HEK293 (cell line): ENCODE results near the gene ZKSCAN1.

ENCODE experiments used
- HIC1 ChIP-seq: fragments of 450-650 bp; formaldehyde crosslinking; IDR thresholded peaks from 2 replicates; pipeline ENCODE4 v1.5.1; 2016; ENCODE audit warnings: missing biosample characterization, missing genetic modification characterization
- PBX3 ChIP-seq: sonication (generic); formaldehyde crosslinking; IDR thresholded peaks from 2 replicates; pipeline ENCODE4 v1.8.1; 2022; ENCODE audit warnings: mild to moderate bottlenecking, moderate library complexity, missing genetic modification reagents
- PRDM4 ChIP-seq: fragments of 450-650 bp; formaldehyde crosslinking; IDR thresholded peaks from 2 replicates; pipeline ENCODE4 v1.5.1; 2017; ENCODE audit warnings: missing biosample characterization, missing genetic modification characterization
- PRDM6 ChIP-seq: fragments of 450-650 bp; formaldehyde crosslinking; IDR thresholded peaks from 2 replicates; pipeline ENCODE4 v1.5.1; 2017; ENCODE audit warnings: missing biosample characterization, missing genetic modification characterization
- SETDB1 ChIP-seq: IDR thresholded peaks from one replicate; pipeline ENCODE4 v1.6.1; 2017; ENCODE audit warnings: mild to moderate bottlenecking, low read length, moderate library complexity, mixed read lengths; ENCODE audit not compliant: insufficient read length
- TCF7L2 ChIP-seq: IDR thresholded peaks from 2 replicates; pipeline ENCODE4 v1.6.1; 2011; ENCODE audit warnings: low read depth, mild to moderate bottlenecking, inconsistent platforms, low read length, moderate library complexity, borderline replicate concordance
- ZBTB44 ChIP-seq: fragments of 450-650 bp; IDR thresholded peaks from 2 replicates; pipeline ENCODE4 v1.5.1; 2018; ENCODE audit warnings: missing biosample characterization, mild to moderate bottlenecking, missing genetic modification characterization
- ZBTB6 ChIP-seq: fragments of 450-650 bp; formaldehyde crosslinking; IDR thresholded peaks from 2 replicates; pipeline ENCODE4 v1.5.1; 2017; ENCODE audit warnings: missing biosample characterization, missing genetic modification characterization
- ZBTB7A ChIP-seq: fragments of 450-650 bp; formaldehyde crosslinking; IDR thresholded peaks from 2 replicates; pipeline ENCODE4 v1.5.1; 2016; ENCODE audit warnings: low read depth, missing biosample characterization, missing genetic modification characterization
- ZFP37 ChIP-seq: fragments of 450-650 bp; formaldehyde crosslinking; IDR thresholded peaks from 2 replicates; pipeline ENCODE4 v1.5.1; 2016; ENCODE audit warnings: missing biosample characterization, missing genetic modification characterization
- ZNF138 ChIP-seq: fragments of 450-650 bp; formaldehyde crosslinking; IDR thresholded peaks from 2 replicates; pipeline ENCODE4 v1.5.1; 2016; ENCODE audit warnings: missing biosample characterization, missing genetic modification characterization, borderline replicate concordance
- ZNF174 ChIP-seq: fragments of 450-650 bp; formaldehyde crosslinking; IDR thresholded peaks from 2 replicates; pipeline ENCODE4 v1.5.0; 2017; ENCODE audit warnings: missing biosample characterization, mild to moderate bottlenecking, missing genetic modification characterization
- ZNF248 ChIP-seq: fragments of 450-650 bp; formaldehyde crosslinking; IDR thresholded peaks from 2 replicates; pipeline ENCODE4 v1.5.1; 2017; ENCODE audit warnings: missing biosample characterization, missing genetic modification characterization
- ZNF26 ChIP-seq: fragments of 450-650 bp; formaldehyde crosslinking; IDR thresholded peaks from 2 replicates; pipeline ENCODE4 v1.5.1; 2016; ENCODE audit warnings: missing biosample characterization, missing genetic modification characterization
- ZNF274 ChIP-seq, 2 experiments: fragments of 200-500 bp in 1 of 2; fragments of 450-650 bp in 1 of 2; sonication (Bioruptor generic) in 1 of 2; formaldehyde crosslinking in 1 of 2; IDR thresholded peaks; 2 replicates each; pipeline versions ENCODE4 v1.5.1 to v1.6.1; 2014 to 2016; ENCODE audit warnings: borderline replicate concordance in 1 of 2, inconsistent platforms in 1 of 2, low read length in 1 of 2, missing biosample characterization in 1 of 2, missing genetic modification characterization in 1 of 2
- ZNF350 ChIP-seq: fragments of 450-650 bp; formaldehyde crosslinking; IDR thresholded peaks from 2 replicates; pipeline ENCODE4 v1.5.0; 2017; ENCODE audit warnings: missing biosample characterization, mild to moderate bottlenecking, missing genetic modification characterization
- ZNF404 ChIP-seq: fragments of 450-650 bp; formaldehyde crosslinking; IDR thresholded peaks from 2 replicates; pipeline ENCODE4 v1.5.1; 2017; ENCODE audit warnings: missing biosample characterization, missing genetic modification characterization
- ZNF416 ChIP-seq: fragments of 450-650 bp; formaldehyde crosslinking; IDR thresholded peaks from 2 replicates; pipeline ENCODE4 v1.5.1; 2016; ENCODE audit warnings: missing biosample characterization, missing genetic modification characterization
- ZNF560 ChIP-seq: fragments of 450-650 bp; formaldehyde crosslinking; IDR thresholded peaks from 2 replicates; pipeline ENCODE4 v1.5.1; 2017; ENCODE audit warnings: missing biosample characterization, missing genetic modification characterization, borderline replicate concordance
- ZNF677 ChIP-seq: fragments of 450-650 bp; IDR thresholded peaks from 2 replicates; pipeline ENCODE4 v1.5.0; 2018; ENCODE audit warnings: missing biosample characterization, mild to moderate bottlenecking, missing genetic modification characterization, moderate library complexity
- ZNF701 ChIP-seq: fragments of 450-650 bp; formaldehyde crosslinking; IDR thresholded peaks from 2 replicates; pipeline ENCODE4 v1.5.1; 2016; ENCODE audit warnings: missing biosample characterization, missing genetic modification characterization
- ZNF707 ChIP-seq: fragments of 450-650 bp; formaldehyde crosslinking; IDR thresholded peaks from 2 replicates; pipeline ENCODE4 v1.5.1; 2016; ENCODE audit warnings: missing biosample characterization, missing genetic modification characterization
- ZNF76 ChIP-seq: fragments of 450-650 bp; formaldehyde crosslinking; IDR thresholded peaks from 2 replicates; pipeline ENCODE4; 2016; ENCODE audit warnings: low read depth, missing biosample characterization, missing genetic modification characterization, borderline replicate concordance
- ZNF768 ChIP-seq: fragments of 450-650 bp; formaldehyde crosslinking; IDR thresholded peaks from 2 replicates; pipeline ENCODE4 v1.5.1; 2018; ENCODE audit warnings: missing biosample characterization, mild to moderate bottlenecking, missing genetic modification characterization
- ZNF830 ChIP-seq: fragments of 450-650 bp; IDR thresholded peaks from 2 replicates; pipeline ENCODE4 v1.5.0; 2018; ENCODE audit warnings: missing biosample characterization, missing genetic modification characterization, low read depth, mild to moderate bottlenecking, moderate library complexity
- ZSCAN4 ChIP-seq: fragments of 450-650 bp; formaldehyde crosslinking; IDR thresholded peaks from 2 replicates; pipeline ENCODE4 v1.5.1; 2017; ENCODE audit warnings: missing biosample characterization, missing genetic modification characterization

The ZKSCAN1 gene

GRCh38 chr7:100081535-100082102 is 66.2 kb downstream of the ZKSCAN1 start, which contains the start of gene ZNF3 (continued):
- TF ChIP-seq ZNF350, result no peak
- TF ChIP-seq ZNF404 (tag by site-specific recombination), result no peak
- TF ChIP-seq PRDM4 (tag by site-specific recombination), result 0 out of 2 replicates have a peak, but pooled peaks have one; percentile 35
- TF ChIP-seq TCF7L2, result no peak
- TF ChIP-seq ZFP37, result peak; percentile 89
- TF ChIP-seq ZNF560 (tag by site-specific recombination), result no peak
- no peak for TF ChIP-seq SETDB1
- no peak for TF ChIP-seq ZNF768 (tag by site-specific recombination)
- TF ChIP-seq ZNF76 (tag by site-specific recombination), result peak; percentile 73
- no peak for TF ChIP-seq ZNF274 (IDR thresholded peaks at IDR 0.05; ENCODE audit: low read length)
- TF ChIP-seq ZNF274 (tag by site-specific recombination; IDR thresholded peaks at IDR 0.05; ENCODE audit: borderline replicate concordance), result no peak
- TF ChIP-seq ZNF707, result no peak
- TF ChIP-seq PRDM6 (tag by site-specific recombination), result no peak
- TF ChIP-seq ZBTB6 (tag by site-specific recombination), result peak; percentile 84
- TF ChIP-seq ZNF830 (tag by site-specific recombination), result no peak
- no peak for TF ChIP-seq ZSCAN4
- no peak for TF ChIP-seq ZNF174 (tag by site-specific recombination)
- TF ChIP-seq ZNF138 (tag by site-specific recombination), result no peak
- peak; percentile 100 for TF ChIP-seq HIC1
- TF ChIP-seq ZNF416, result no peak
- TF ChIP-seq PBX3 (CRISPR knock-in tag), result peak; percentile 91
- no peak for TF ChIP-seq ZNF701 (tag by site-specific recombination)
- no peak for TF ChIP-seq ZNF248
- peak; percentile 89 for TF ChIP-seq ZBTB7A (tag by site-specific recombination)
- TF ChIP-seq ZNF26 (tag by site-specific recombination), result no peak
- no peak for TF ChIP-seq ZNF677 (tag by site-specific recombination)
- TF ChIP-seq ZBTB44, result peak; percentile 77
